Hepatic stellate cell (primary cell): ENCODE results near the gene BRPF3.

Source experiments
- DNase-seq: peaks from one replicate; pipeline ENCODE4 v3.0.0; 2011; ENCODE audit warnings: low spot score

Gene BRPF3

DNA sequence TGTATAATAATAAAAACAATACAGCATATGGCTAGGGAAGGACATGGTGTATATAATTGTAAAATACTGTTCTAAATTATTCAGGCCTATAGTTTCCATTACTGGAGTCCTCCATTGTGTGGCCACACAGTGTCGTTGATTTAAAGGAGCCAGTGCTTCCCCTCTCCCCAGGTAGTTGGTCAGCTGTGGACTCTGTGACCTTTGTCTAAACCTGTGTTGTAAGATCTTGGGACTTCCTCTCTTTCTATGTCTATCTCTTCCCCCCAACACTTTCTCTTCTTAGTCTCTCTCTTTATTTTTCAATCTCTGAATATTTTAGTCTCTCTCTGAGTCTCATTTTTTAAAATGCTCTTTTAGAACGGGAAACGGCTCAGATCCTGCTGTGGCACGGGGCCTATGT lies 35.6 kb downstream of the BRPF3 start:
- DNase-seq, result no peak

- DNase-seq, result no peak
Measured at GRCh38 chr6:36235309-36235708, 38.8 kb downstream of the BRPF3 start.

GRCh38 chr6:36235862-36236261 lies 39.3 kb downstream of the BRPF3 start:
- DNase-seq, result no peak

DNA sequence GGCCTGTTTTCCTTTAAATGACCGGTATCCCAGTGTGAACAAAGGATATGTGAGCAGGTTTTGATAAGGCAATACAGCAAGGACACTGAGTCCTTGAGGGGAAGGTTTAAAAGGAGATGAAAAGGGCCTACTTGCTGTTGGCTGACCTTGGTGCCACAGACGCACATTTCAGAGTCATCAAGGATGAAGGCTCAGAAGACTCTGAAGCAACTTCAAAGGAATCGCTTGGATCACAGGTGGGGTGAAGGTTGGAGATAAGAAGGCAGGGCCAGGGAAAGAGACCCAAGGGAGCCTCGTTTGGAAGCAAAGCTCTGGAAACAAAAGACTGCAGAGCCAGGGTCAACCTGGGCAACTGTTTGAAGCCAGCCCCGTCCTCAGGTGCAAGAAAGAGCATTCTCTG lies 43.2 kb downstream of the BRPF3 start:
- DNase-seq, result no peak

GRCh38 chr6:36241728-36242127 lies 45.2 kb downstream of the BRPF3 start:
- DNase-seq, result peak; percentile 54

DNA sequence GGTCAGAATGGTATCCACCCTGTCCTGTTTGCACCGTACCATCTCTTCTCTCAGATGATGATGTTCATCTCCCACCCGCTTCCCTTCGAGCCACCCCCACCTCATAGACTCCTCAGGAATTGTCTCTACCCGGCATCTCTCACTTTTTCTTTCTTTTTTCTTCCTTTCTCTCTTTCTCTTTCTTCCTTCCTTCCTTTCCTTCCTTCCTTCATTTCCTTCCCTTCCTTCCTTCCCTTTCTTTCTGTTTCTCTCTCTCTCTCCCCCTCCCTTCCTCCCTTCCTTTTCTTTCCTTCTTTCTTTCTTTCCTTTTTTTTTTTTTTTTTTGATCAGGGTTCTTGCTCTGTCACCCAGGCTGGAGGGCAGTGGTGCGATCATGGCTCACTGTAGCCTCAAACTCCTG lies 45.6 kb downstream of the BRPF3 start:
- DNase-seq, result no peak

DNA sequence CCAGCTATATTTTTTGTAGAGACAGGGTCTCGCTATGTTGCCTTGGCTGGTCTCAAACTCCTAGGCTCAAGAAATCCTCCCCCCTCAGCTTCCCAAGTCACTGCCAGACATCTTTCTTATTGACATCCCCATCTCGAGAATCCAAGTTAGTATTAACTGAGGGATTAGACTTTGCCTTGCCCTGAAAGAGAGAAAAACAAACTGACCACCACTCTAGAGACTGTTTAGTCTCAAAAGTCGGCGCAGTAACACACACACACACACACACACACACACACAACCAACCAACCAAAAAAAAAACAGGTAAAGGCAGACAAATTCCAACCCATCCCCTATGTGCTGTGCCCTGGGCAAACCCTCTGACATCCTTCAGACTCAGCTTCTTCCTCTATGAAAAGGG lies 46.1 kb downstream of the BRPF3 start:
- no peak for DNase-seq

DNA sequence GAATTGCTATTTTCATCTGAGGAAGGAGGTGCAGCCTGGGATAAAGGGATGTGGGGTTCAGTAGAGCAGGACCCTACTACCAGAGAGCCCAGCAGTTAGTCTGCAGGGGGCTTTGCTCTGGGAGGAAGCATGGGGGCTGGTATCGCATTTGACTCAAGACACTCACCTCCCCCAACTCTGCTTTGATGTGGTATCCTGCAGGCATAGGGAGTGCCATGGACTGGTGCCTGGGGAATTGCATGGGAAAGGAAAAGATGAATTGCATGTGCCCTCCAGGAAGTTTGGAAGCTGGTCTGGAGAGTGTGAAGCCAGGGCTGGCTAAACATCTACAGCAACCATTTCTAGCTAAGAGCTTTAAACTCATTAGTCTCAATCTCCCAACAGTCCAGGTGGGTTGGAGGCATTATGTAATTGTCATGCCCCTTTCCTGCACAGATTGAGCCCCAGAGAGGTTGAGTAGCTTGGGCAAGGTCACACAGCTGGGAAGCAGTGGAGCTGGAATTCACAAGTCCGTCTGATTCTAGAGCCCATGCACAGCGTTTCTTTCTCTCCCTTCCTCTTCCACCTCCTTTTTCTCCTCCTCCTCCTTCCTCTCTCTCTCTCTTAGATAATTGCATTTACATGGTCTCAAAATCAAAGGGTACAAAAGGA lies 47.1 kb downstream of the BRPF3 start:
- DNase-seq, result no peak

DNA sequence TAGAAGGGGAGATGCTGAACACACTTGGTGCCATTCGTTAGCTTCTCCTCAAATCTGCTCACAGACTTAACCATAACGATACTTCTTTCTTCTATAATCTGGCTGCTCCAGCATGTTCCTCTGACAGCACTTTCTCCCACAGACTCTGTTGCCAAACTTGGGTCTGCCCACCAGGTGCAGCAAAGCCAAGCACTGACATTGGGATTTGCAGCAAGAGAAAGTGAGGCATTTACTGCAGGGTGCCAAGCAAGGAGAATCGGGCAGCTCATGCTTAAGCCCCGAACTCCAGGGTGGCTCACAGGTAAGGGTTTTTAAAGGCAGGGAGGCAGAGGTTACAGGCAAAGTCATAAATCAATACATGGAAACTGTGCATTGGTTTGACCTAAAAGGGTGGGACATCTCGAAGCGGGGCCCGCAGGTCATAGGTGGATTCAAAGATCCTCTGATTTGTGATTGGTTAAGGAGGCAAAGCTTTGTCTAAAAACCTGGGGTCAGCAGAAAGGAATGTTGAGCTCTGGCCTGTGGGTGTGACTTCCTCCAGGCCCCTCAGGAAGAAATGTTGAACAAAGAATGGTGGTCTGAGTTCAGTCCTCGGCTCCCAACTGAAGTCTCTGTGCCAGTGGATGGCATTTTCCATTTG lies 48.2 kb downstream of the BRPF3 start:
- no peak for DNase-seq

DNA sequence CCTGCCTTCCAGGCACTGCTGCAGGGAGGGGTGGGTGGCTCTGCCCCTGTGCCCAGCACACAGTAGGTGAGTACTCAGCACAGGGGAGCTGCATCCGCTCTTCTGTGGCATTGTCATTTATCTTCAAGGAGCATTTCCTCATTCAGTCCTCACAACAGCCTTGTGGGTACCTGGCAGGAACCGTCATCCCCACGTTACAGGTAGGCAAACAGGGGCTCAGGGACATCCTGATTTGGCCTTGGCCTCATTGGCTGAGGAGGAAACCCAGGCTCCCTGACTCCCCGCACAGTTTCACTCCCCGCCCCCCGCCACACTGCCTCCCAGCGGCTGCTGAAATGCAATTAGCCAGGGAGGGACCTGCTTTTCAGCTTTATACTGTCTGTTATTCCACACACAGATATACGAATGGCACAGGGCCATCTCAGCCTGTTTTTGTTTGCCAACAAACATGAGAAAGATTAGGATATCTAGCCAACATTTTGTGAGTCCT lies 49.1 kb downstream of the BRPF3 start:
- no peak for DNase-seq

DNA sequence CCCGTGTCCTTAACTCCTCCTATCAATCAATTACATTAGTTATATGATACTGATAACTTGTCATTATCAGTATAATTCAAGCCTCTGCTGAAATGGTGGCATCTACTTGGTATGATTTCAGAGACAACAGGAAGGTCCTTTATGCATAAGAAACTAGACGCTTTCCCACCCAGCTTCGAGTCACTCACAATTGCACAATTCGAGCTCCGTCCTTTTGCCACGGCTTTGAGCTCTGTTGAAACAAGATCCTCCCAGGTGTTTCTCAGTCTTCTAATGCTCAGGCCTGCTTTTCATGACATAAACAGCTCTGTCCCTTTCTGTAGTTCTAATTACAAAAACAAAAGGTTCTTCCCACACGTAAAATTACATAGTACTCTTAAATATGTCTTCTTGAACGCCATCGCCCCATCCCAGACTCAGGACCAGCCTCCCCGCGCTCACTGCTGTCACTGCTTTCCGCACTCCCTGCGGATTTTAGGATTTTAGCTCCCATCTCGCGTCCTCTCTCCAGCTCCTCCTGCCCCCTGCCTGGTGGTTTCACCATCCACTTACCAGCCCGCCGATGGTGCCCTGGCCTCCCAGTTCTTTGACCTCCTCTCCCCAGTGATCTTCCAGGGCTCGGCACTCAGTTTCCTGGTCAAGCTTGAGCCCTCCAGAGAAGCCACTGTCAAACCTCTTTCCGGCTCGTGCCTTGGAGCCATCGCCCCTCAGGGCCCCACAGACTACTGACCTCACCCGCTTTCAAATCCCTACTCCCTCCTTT lies 50.1 kb downstream of the BRPF3 start:
- no peak for DNase-seq

GRCh38 chr6:36247693-36248092 lies 51.1 kb downstream of the BRPF3 start:
- no peak for DNase-seq

DNA sequence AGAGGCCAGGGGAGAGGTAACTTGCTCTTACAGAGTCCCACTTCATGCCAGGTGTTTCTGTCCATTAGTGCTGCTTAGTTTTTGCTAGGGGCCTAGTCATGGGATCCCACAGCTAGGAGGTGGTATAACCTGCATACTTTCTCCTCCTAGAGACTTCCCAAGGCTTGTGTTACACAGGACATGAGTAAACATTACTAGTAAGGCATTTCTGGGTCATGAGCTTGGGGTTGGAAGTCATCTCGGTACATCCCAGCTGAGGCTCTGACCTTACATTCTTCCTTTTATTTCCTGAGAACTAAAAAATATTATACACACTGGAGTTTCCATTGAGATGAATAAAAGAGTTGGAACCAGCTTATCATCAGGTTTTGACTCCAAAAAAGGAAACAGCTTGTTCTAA lies 52.4 kb downstream of the BRPF3 start:
- DNase-seq, result peak; percentile 24

- DNase-seq, result no peak
Measured at GRCh38 chr6:36249536-36249935, 53.0 kb downstream of the BRPF3 start.

- no peak for DNase-seq
Measured at GRCh38 chr6:36252005-36252404, 55.5 kb downstream of the BRPF3 start.

DNA sequence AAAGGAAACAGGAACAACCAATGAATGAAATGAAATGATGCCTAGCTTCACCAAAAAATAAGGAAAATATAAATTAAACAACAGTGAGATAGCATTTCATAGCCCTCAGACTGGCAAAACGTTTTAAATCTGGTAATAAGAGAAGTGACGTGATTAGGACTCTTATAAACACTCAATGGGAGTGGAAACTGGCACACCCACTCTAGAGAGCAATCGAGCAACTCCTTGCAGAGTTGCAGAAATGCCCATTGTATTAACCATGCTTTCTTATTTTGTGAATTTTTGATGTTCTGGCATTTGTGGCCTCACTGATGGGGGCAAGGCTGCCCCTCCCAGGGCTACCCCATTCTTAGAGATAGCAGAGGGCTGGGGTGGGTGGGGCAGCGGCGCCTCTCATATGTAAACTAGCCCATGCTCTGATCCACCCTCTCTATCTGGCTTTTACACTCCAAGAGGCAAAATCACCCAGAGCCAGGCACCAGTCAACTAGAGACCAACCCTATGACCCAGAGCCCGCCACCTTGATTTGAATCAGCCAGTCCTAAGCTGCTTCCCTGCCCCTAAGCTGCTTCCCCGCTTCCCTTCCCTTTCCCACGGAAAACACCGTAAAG lies 67.0 kb downstream of the BRPF3 start:
- DNase-seq, result no peak

DNA sequence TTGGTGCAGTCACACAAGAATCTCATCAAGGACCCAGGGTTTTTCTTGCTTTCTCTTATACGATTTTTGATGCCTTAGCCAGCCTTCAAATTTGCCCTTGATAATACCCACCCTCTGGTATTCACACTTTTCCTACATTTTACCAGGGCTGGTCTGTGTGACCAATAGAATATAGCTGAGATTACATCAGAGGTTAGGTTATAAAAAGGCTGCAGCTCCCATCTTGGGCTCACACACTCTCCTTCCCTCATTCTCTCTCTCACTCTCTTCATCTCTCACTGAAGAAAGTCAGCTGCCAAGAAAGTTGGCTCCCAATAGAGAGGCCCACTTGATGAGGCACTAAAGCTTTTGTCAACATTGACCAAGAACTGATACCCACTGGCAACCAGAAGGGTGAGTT lies 69.2 kb downstream of the BRPF3 start:
- DNase-seq, result no peak

DNA sequence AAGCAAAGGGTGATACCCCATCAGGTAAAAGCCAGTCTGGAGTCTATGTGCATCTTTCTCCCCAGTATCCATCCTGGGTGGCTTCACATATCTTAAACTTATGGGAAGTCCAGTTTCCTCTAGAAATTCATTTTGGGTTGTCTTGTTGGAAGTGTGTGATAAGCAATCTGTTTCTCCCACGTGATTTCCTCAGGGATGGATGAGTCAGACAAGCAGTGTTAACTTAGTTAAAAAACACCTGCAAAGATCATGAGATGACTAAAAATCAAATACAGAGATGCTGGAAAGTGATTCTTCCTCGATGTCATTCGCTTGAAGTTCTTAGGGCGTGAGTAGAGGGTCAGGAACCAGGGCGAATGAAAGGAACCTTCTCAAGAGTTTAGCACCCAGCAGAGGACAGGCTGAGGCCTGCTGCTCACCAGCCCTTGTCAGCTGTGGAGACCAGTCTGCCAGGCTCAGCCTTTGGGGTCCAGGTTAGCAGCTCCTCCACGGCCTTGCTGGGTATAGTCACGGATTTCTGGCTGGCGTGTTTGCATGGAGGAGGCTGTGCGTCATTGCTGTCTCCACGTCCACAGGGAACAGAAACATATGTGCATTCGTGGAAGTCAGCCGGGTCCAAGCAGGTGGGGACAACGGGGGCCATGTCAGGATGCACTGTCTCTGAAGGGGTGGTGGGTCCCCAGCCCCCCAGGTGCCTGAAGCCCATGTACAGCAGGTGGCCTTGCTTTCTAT lies 70.5 kb downstream of the BRPF3 start:
- DNase-seq, result no peak

GRCh38 chr6:36267731-36268477 lies 71.4 kb downstream of the BRPF3 start:
- DNase-seq, result no peak

- peak; percentile 35 for DNase-seq
Measured at GRCh38 chr6:36268478-36269275, 72.1 kb downstream of the BRPF3 start.
